Adrenal gland (tissue), 12 donors: ENCODE data around the gene UVSSA. TPM values are rescaled to one million over a fixed set of nuclear protein-coding genes. Genes with fewer than 3 reads are reported as not detected.

Experiments
- DNase-seq, 7 donors: peaks; one replicate each; pipeline ENCODE4 v3.0.0-alpha.2; 2019 to 2020
- H3K27ac ChIP-seq, 5 donors: fragments of 200-600 bp; sonication (generic) in 4 of 5; 1 replicate in 3 of 5; 2 replicates in 2 of 5; pipeline versions ENCODE4 v1.5.1 to v1.8.0; 2016 to 2020; ENCODE audit warnings: mild to moderate bottlenecking in 1 of 5
- H3K27me3 ChIP-seq: fragments of 200-600 bp; 2 replicates; pipeline ENCODE4 v1.8.0; 2021
- H3K36me3 ChIP-seq, 2 donors: fragments of 200-600 bp; replicated peaks in 1 of 2; 1 replicate in 1 of 2; 2 replicates in 1 of 2; pipeline versions ENCODE4 v1.5.1 to v1.8.0; 2018 to 2022
- H3K4me1 ChIP-seq, 2 donors: fragments of 200-600 bp; replicated peaks in 1 of 2; 1 replicate in 1 of 2; 2 replicates in 1 of 2; pipeline versions ENCODE4 v1.5.1 to v1.8.0; 2018 to 2021
- H3K4me3 ChIP-seq, 4 donors: fragments of 200-600 bp; sonication (generic) in 3 of 4; one replicate each; pipeline ENCODE4 v1.5.1; 2016 to 2018
- H3K9me3 ChIP-seq, 3 donors: fragments of 200-600 bp; sonication (generic) in 1 of 3; replicated peaks in 1 of 3; 1 replicate in 2 of 3; 2 replicates in 1 of 3; pipeline versions ENCODE4 v1.5.1 to v1.8.0; 2016 to 2021
- CTCF ChIP-seq, 6 experiments: fragments of 450-650 bp in 4 of 6; fragments of 200-600 bp in 2 of 6; sonication (generic) in 1 of 6; IDR thresholded peaks; 1 replicate in 5 of 6; 2 replicates in 1 of 6; pipeline versions ENCODE4 v1.5.1 to v1.8.0; 2016 to 2021; ENCODE audit warnings: antibody characterized with exemption in 6 of 6, mild to moderate bottlenecking in 2 of 6, moderate library complexity in 1 of 6
- POLR2A ChIP-seq, 2 donors: fragments of 450-650 bp; IDR thresholded peaks; one replicate each; pipeline ENCODE4 v1.6.1; 2017; ENCODE audit warnings: antibody characterized with exemption in 2 of 2, mild to moderate bottlenecking in 2 of 2, moderate library complexity in 1 of 2
- WGBS, 4 donors: extraction: QIAGEN DNeasy Blood & Tissue Kit in 2 of 4; methylation state at CpG; one replicate each; pipeline versions ENCODE4 v1.1.5 to v1.1.7; 2013 to 2017; 5-methylcytosine and 5-hydroxymethylcytosine counted together
- intact Hi-C, 2 donors: fragments of 100-400 bp; cut with DNase I; formaldehyde crosslinking; loops; one replicate each; pipeline versions ENCODE4 v1.14.1 to v1.15.0; 2022 to 2023
- polyA plus RNA-seq, 3 donors: library from polyadenylated mRNA; stranded (reverse); fragments of 200-250 nt in 2 of 3; fragments of 350-450 nt in 1 of 3; fragmentation: Illumina TruSeq in 1 of 3; extraction: RNeasy Lipid Tissue Mini Kit (QIAGEN cat#74804) in 1 of 3; gene quantifications; one replicate each; pipeline ENCODE4 v1.2.3, GENCODE V29; 2013 to 2014
- total RNA-seq, 9 donors: library from RNA; depleted of rRNA in 4 of 9; stranded (reverse); fragments of >200 nt in 4 of 9; fragments of 120-200 nt in 1 of 9; fragmentation: NEBNext Ultra II Directional in 1 of 9; extraction: Animal tissue kit (Norgen Biotek cat#: 25700) in 1 of 9; gene quantifications; one replicate each; pipeline versions ENCODE4 v1.1.0 to v1.2.4, GENCODE V29; 2013 to 2023
- donor health status: healthy with polysubstance abuse.
- donor health status: Bipolar disorder and iron deficiency.
- donor health status: DM: yes; HTN: yes; CAD: no.
- donor health status: DM: no; HTN: no; CAD: no.
- donor health status: DM: no; HTN: no; CAD: no.
- donor health status: DM: yes; HTN: yes; CAD: no.

Gene UVSSA
- total and polyA plus RNA-seq, 12 donors, result 2.9 to 37.4 (median 17.5) TPM

- peaks cover 0 to 54% of the 10 kb centered on the region in 2 donors for H3K36me3 ChIP-seq
- whole genome bisulfite sequencing, 4 donors, result 84 to 96% (median 92%) methylated on average over 2 to 13 of the region's 13 CpGs
- no peak for DNase-seq
- no peaks in the 10 kb centered on the region for H3K27me3 ChIP-seq
- H3K4me1 ChIP-seq, result no peaks in the 10 kb centered on the region
- no peak for TF ChIP-seq CTCF (IDR thresholded peaks at IDR 0.05)
- no peaks in the 10 kb centered on the region for H3K9me3 ChIP-seq
- H3K27ac ChIP-seq, result no peak overlapping the region
- no peak overlapping the region for H3K4me3 ChIP-seq
- intact Hi-C loops, result no loop called here
Observed at GRCh38 chr4:1318046-1318375, 29.0 kb upstream of the UVSSA start.

GRCh38 chr4:1318488-1319213, 28.4 kb upstream of the UVSSA start:
- peak overlapping the region in 1 of 5 donors; percentile 7 for H3K27ac ChIP-seq
- H3K27me3 ChIP-seq, result no peaks in the 10 kb centered on the region
- WGBS, 4 donors, result 72 to 94% (median 81%) methylated on average over 5 to 18 of the region's 18 CpGs
- peak in 1 of 6 experiments; percentile 20 for TF ChIP-seq CTCF (IDR thresholded peaks at IDR 0.05)
- no peak for TF ChIP-seq POLR2A (IDR thresholded peaks at IDR 0.05)
- no peaks in the 10 kb centered on the region for H3K4me1 ChIP-seq
- H3K9me3 ChIP-seq, result no peaks in the 10 kb centered on the region
- no peak overlapping the region for H3K4me3 ChIP-seq
- no peak for DNase-seq
- intact Hi-C loops, result no loop called here
- peaks cover 0 to 54% of the 10 kb centered on the region in 2 donors for H3K36me3 ChIP-seq

- no peak for TF ChIP-seq CTCF (IDR thresholded peaks at IDR 0.05)
- no peak for TF ChIP-seq POLR2A (IDR thresholded peaks at IDR 0.05)
- no peak for DNase-seq
- Histone ChIP-seq H3K36me3 (peaks cover 0 to 38% of the 10 kb centered on the region in 2 donors), H3K4me1 (no peaks in the 10 kb centered on the region), H3K4me3 (no peak overlapping the region), H3K9me3 (no peaks in the 10 kb centered on the region), H3K27ac (no peak overlapping the region), H3K27me3 (no peaks in the 10 kb centered on the region)
- intact Hi-C loops, result no loop called here
- WGBS, 4 donors, result 85 to 91% (median 88%) methylated on average over 13 of the region's 13 CpGs
Observed at GRCh38 chr4:1321486-1321885, 25.5 kb upstream of the UVSSA start.

- H3K36me3 ChIP-seq, result peaks cover 0 to 43% of the 10 kb centered on the region in 2 donors
- no peak for DNase-seq
- H3K9me3 ChIP-seq, result no peaks in the 10 kb centered on the region
- no peak for TF ChIP-seq CTCF (IDR thresholded peaks at IDR 0.05)
- TF ChIP-seq POLR2A (IDR thresholded peaks at IDR 0.05), result no peak
- no peak overlapping the region for H3K4me3 ChIP-seq
- no peaks in the 10 kb centered on the region for H3K27me3 ChIP-seq
- H3K27ac ChIP-seq, result no peak overlapping the region
- intact Hi-C loops, result no loop called here
- H3K4me1 ChIP-seq, result no peaks in the 10 kb centered on the region
- 90 to 97% (median 94%) methylated on average over 14 to 18 of the region's 18 CpGs for WGBS, 4 donors
Observed at GRCh38 chr4:1321946-1322650, 24.9 kb upstream of the UVSSA start.
